Pancreas (tissue), 10 donors: ENCODE results near the gene UBE2G2. TPM values are rescaled to one million over a fixed set of nuclear protein-coding genes. Genes with fewer than 3 reads are reported as not detected.

Experiments
- ATAC-seq, 4 donors: fragments of 200-7000 bp; cut with Tn5 transposase; one replicate each; pipeline versions ENCODE4 v1.8.0 to v1.9.1; 2020; ENCODE audit warnings: mild to moderate bottlenecking in 4 of 4, moderate library complexity in 4 of 4
- DNase-seq, 6 donors: peaks; one replicate each; pipeline ENCODE4 v3.0.0-alpha.2; 2020
- FAIRE-seq: peaks from 2 replicates; lab custom pipeline; 2012; peaks lifted over from hg19 to GRCh38; lab: Jason Lieb, UNC
- H3K27ac ChIP-seq, 4 donors: fragments of 200-600 bp; sonication (generic); 1 replicate in 3 of 4; 2 replicates in 1 of 4; pipeline versions ENCODE4 v1.5.0 to v1.8.0; 2020
- H3K27me3 ChIP-seq, 4 donors: fragments of 200-600 bp; one replicate each; pipeline ENCODE4 v1.8.0; 2021
- H3K36me3 ChIP-seq, 3 donors: fragments of 200-600 bp; sonication (generic) in 1 of 3; one replicate each; pipeline versions ENCODE4 v1.5.0 to v1.8.0; 2020 to 2021
- H3K4me1 ChIP-seq, 3 donors: fragments of 200-600 bp; one replicate each; pipeline ENCODE4 v1.8.0; 2021
- H3K4me3 ChIP-seq, 4 donors: fragments of 200-600 bp; sonication (generic) in 2 of 4; one replicate each; pipeline versions ENCODE4 v1.5.0 to v1.8.0; 2020 to 2021
- H3K9me3 ChIP-seq, 4 donors: fragments of 200-600 bp; one replicate each; pipeline ENCODE4 v1.8.0; 2021
- CTCF ChIP-seq, 4 donors: fragments of 200-600 bp; sonication (generic) in 3 of 4; IDR thresholded peaks; one replicate each; pipeline versions ENCODE4 v1.5.0 to v1.8.0; 2021; ENCODE audit warnings: antibody characterized with exemption in 4 of 4
- WGBS, 2 donors: extraction: QIAGEN DNeasy Blood & Tissue Kit; methylation state at CpG; one replicate each; pipeline ENCODE4 v1.1.7; 2013; 5-methylcytosine and 5-hydroxymethylcytosine counted together
- intact Hi-C, 3 donors: fragments of 100-400 bp; cut with DNase I; formaldehyde crosslinking; loops; one replicate each; pipeline versions ENCODE4 v1.11.1 to v1.14.2; 2022
- polyA plus RNA-seq, 2 donors: library from polyadenylated mRNA; stranded (reverse); fragments of 200-250 nt; gene quantifications; one replicate each; pipeline ENCODE4 v1.2.3, GENCODE V29; 2013
- total RNA-seq, 6 donors: library from RNA; stranded (reverse); fragmentation: NEBNext Ultra II Directional in 4 of 6; extraction: Animal tissue kit (Norgen Biotek cat#: 25700) in 4 of 6; gene quantifications; one replicate each; pipeline versions ENCODE4 v1.2.1 to v1.2.4, GENCODE V29; 2021 to 2023
- donor health status: healthy with polysubstance abuse.
- donor health status: DM: no; HTN: no; CAD: no; lungs with moderate emphysema.
- donor health status: DM: no; HTN: no; CAD: no.
- donor health status: control.
- donor health status: control.
- donor health status: Bipolar disorder and iron deficiency.
- donor health status: DM: yes; HTN: yes; CAD: no.
- donor health status: DM: no; HTN: no; CAD: no.
- donor health status: DM: no; HTN: no; CAD: no.
- donor health status: DM: yes; HTN: yes; CAD: no.

UBE2G2 gene
- total and polyA plus RNA-seq, 8 donors = 30.5 to 53.2 (median 42.2) TPM

- 1% methylated on average over 17 of the region's 17 CpGs for WGBS, 2 donors
These were observed 601 bp downstream of the UBE2G2 start for GRCh38 chr21:44800971-44801467.

GRCh38 chr21:44800103-44800502 is 1.5 kb downstream of the UBE2G2 start:
- no peak for FAIRE-seq
- H3K4me3 ChIP-seq = peak overlapping the region in 2 of 4 donors; percentile 81 to 99
- H3K9me3 ChIP-seq = no peaks in the 10 kb centered on the region
- no peak for DNase-seq
- H3K27me3 ChIP-seq = no peaks in the 10 kb centered on the region
- H3K27ac ChIP-seq = no peak overlapping the region
- 40 to 43% methylated on average over 12 of the region's 12 CpGs for WGBS, 2 donors
- peak in 1 of 4 donors; percentile 31 for ATAC-seq
- H3K36me3 ChIP-seq = no peaks in the 10 kb centered on the region
- intact Hi-C loops = loop anchor here in 1 of 3 donors (10.0 kb wide), 1 partner anchor 135 kb away; no protein-coding TSS in a partner anchor
- TF ChIP-seq CTCF (IDR thresholded peaks at IDR 0.05) = no peak
- H3K4me1 ChIP-seq = peaks cover 5 to 20% (median 10%) of the 10 kb centered on the region in 3 donors

More at GRCh38 chr21:44800971-44801467, 601 bp downstream of the UBE2G2 start:
- H3K4me1 ChIP-seq = peaks cover 5 to 20% (median 10%) of the 10 kb centered on the region in 3 donors
- TF ChIP-seq CTCF (IDR thresholded peaks at IDR 0.05) = peak in 1 of 4 donors; percentile 9
- no peaks in the 10 kb centered on the region for H3K9me3 ChIP-seq
- H3K4me3 ChIP-seq = peak overlapping the region; percentile 70 to 99 (median 85)
- DNase-seq (no peak), ATAC-seq (peak; percentile 50 to 69 (median 60)), FAIRE-seq (no peak)
- H3K27me3 ChIP-seq = no peaks in the 10 kb centered on the region
- intact Hi-C loops = loop anchor here in 1 of 3 donors (10.0 kb wide), 1 partner anchor 134 kb away; no protein-coding TSS in a partner anchor
- H3K27ac ChIP-seq = peak overlapping the region; percentile 44 to 72 (median 56)
- no peaks in the 10 kb centered on the region for H3K36me3 ChIP-seq

GRCh38 chr21:44799646-44800045 is 2.0 kb downstream of the UBE2G2 start:
- WGBS, 2 donors = 54 to 66% methylated on average over 1 of the region's 1 CpG
- ATAC-seq = no peak
- no peak overlapping the region for H3K4me3 ChIP-seq
- no peaks in the 10 kb centered on the region for H3K9me3 ChIP-seq
- FAIRE-seq = no peak
- no peaks in the 10 kb centered on the region for H3K27me3 ChIP-seq
- TF ChIP-seq CTCF (IDR thresholded peaks at IDR 0.05) = no peak
- H3K36me3 ChIP-seq = no peaks in the 10 kb centered on the region
- intact Hi-C loops = loop anchor here in 2 of 3 donors (5.0 to 10.0 kb wide), 3 partner anchors 135 to 287 kb away; no protein-coding TSS in a partner anchor
- peaks cover 5 to 20% (median 10%) of the 10 kb centered on the region in 3 donors for H3K4me1 ChIP-seq
- no peak for DNase-seq
- no peak overlapping the region for H3K27ac ChIP-seq

GRCh38 chr21:44797775-44798174 is 3.8 kb downstream of the UBE2G2 start:
- H3K36me3 ChIP-seq = no peaks in the 10 kb centered on the region
- ATAC-seq = no peak
- peaks cover 10 to 29% (median 19%) of the 10 kb centered on the region in 3 donors for H3K4me1 ChIP-seq
- WGBS, 2 donors = 83 to 89% methylated on average over 2 of the region's 2 CpGs
- no peak for FAIRE-seq
- TF ChIP-seq CTCF (IDR thresholded peaks at IDR 0.05) = no peak
- no peak overlapping the region for H3K4me3 ChIP-seq
- intact Hi-C loops = loop anchor here in 2 of 3 donors (5.0 to 10.0 kb wide), 2 partner anchors 283 to 285 kb away; no protein-coding TSS in a partner anchor
- H3K27ac ChIP-seq = no peak overlapping the region
- no peak for DNase-seq
- H3K9me3 ChIP-seq = no peaks in the 10 kb centered on the region
- no peaks in the 10 kb centered on the region for H3K27me3 ChIP-seq

- Histone ChIP-seq H3K36me3 (no peaks in the 10 kb centered on the region), H3K4me3 (no peak overlapping the region), H3K9me3 (no peaks in the 10 kb centered on the region), H3K27me3 (no peaks in the 10 kb centered on the region), H3K27ac (no peak overlapping the region), H3K4me1 (peaks cover 6 to 22% (median 17%) of the 10 kb centered on the region in 3 donors)
- intact Hi-C loops = loop anchor here in 2 of 3 donors (5.0 to 10.0 kb wide), 2 partner anchors 281 to 283 kb away; no protein-coding TSS in a partner anchor
- ATAC-seq (no peak), FAIRE-seq (no peak), DNase-seq (no peak)
- 88 to 95% methylated on average over 11 of the region's 11 CpGs for WGBS, 2 donors
- TF ChIP-seq CTCF (IDR thresholded peaks at IDR 0.05) = no peak
These were observed 6.3 kb downstream of the UBE2G2 start for GRCh38 chr21:44795342-44795741.
